GM12874 (cell line): ENCODE data around the gene SLX9.

Source experiments
- CTCF ChIP-seq: IDR thresholded peaks from 2 replicates; pipeline ENCODE4 v1.5.1; 2011; ENCODE audit warnings: low read depth, mild to moderate bottlenecking, control low read depth, low read length, moderate library complexity; ENCODE audit not compliant: insufficient read depth

The SLX9 gene

GRCh38 chr21:44908908-44909307 lies 30.9 kb upstream of the SLX9 start:
- TF ChIP-seq CTCF = no peak

- no peak for TF ChIP-seq CTCF
These were observed 30.1 kb upstream of the SLX9 start for GRCh38 chr21:44909719-44910118.

GRCh38 chr21:44910229-44911067 lies 29.4 kb upstream of the SLX9 start:
- TF ChIP-seq CTCF = no peak

GRCh38 chr21:44911068-44911383 lies 28.8 kb upstream of the SLX9 start:
- TF ChIP-seq CTCF = no peak

- peak; percentile 93 for TF ChIP-seq CTCF
These were observed 28.3 kb upstream of the SLX9 start for GRCh38 chr21:44911384-44912157.

- no peak for TF ChIP-seq CTCF
These were observed 27.7 kb upstream of the SLX9 start for GRCh38 chr21:44912158-44912473.

- no peak for TF ChIP-seq CTCF
These were observed 26.2 kb upstream of the SLX9 start for GRCh38 chr21:44913425-44914175.
